GM12892 (cell line): ENCODE results near the gene DDR2.

Source experiments
- POLR2A ChIP-seq: IDR thresholded peaks from 2 replicates; pipeline ENCODE4 v1.6.1; 2011; ENCODE audit warnings: low read depth, low read length, control low read depth
- TAF1 ChIP-seq: IDR thresholded peaks from 2 replicates; pipeline ENCODE4 v1.6.1; 2011; ENCODE audit warnings: low read depth, mild to moderate bottlenecking, control low read depth, low read length, borderline replicate concordance

- TF ChIP-seq POLR2A (no peak), TAF1 (no peak)
These were observed 19.5 kb upstream of the DDR2 start for GRCh38 chr1:162612606-162613400.
